GM18909 (cell line): Measurements from ENCODE around the gene BLOC1S3.
"Not testable (repeated sequence)": the region's sequence is repeated elsewhere in the genome, so short reads cannot be mapped to it uniquely, and the experiment has no call there.

Source experiments
- ATAC-seq: cut with Tn5 transposase; IDR thresholded peaks from one replicate; pipeline ENCODE4 v1.9.1; 2021; ENCODE audit warnings: mild to moderate bottlenecking; ENCODE audit not compliant: unreplicated experiment, poor library complexity

Gene BLOC1S3

DNA sequence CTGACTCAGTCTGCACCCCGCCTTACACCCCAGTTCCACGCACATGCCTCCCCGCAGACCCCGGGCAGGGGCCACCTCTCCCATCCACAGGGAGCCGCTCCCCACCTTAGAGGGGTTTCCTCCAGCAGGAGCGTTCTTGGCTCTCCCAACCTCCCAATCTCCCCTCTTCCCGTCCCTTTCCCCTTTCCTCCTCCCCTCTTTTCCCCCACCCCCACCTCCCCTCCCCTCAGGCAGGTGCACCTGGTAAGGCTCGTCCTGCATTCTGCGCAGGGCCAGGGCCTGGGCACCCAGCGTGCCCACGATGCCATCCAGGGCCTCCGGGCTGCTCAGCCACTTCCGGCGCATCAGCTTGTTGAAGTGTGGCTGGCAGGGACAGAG, 39.4 kb downstream of the BLOC1S3 start:
- no peak for ATAC-seq

GRCh38 chr19:45218426-45218825, 39.8 kb downstream of the BLOC1S3 start:
- no peak for ATAC-seq

GRCh38 chr19:45218911-45219743, 40.5 kb downstream of the BLOC1S3 start:
- no peak for ATAC-seq

DNA sequence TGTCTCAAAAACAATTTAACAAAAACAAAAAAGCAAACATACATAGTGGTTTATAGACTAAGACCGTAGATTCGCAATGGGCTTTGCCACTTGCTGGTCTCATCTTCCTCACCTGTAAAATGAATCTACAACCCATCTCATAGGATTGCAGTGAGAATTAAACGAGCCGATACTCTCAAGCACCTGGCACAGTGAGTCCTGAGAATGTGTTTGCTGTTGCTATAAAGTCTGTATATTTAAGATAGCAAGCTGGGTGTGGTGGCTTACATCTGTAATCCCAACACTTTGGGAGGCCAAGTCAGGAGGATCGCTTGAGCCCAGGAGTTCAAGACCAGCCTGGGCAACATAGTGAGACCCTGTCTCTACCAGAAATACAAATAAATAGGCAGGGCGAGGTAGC, 44.1 kb downstream of the BLOC1S3 start:
- ATAC-seq = no peak

GRCh38 chr19:45223879-45224278, 45.3 kb downstream of the BLOC1S3 start:
- ATAC-seq = no peak

- no peak for ATAC-seq
Measured at GRCh38 chr19:45224645-45225044, 46.1 kb downstream of the BLOC1S3 start.

GRCh38 chr19:45229056-45229455, 50.5 kb downstream of the BLOC1S3 start:
- ATAC-seq = not testable (repeated sequence)
